Measurements from ENCODE around the gene COL4A1.

COL4A1 gene

DNA sequence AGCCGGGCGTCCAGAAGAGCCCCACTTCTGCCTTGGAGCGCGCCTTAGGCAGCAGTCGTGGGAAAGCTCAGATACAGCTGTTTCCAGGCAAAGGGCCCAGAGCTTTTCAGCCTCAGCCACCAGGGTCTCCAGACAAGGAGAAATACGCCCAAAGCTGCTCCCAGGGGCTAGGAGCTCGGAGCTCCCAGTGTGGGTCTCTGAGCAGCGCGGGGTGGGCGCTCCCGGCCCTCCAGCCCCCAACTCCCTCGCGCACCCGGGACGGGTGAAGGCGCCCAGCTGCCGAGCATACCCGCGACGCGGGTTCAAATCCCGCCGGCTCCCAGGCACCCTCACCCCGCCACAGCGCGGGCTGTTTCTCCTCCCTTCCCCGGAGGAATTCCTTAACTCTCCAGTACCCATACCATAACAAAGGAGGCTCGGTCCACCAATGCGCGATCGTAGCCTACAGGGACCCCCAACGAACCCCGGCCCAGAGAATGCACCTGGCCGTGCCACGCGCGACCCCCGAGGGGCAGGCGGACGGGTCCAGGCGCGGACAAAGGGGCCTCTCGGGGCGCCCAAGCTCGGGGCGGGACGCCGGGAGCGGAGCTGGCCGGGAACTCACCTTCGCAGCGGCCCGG, 507 bp downstream of the COL4A1 start:
- no peak for DNase-seq

DNA sequence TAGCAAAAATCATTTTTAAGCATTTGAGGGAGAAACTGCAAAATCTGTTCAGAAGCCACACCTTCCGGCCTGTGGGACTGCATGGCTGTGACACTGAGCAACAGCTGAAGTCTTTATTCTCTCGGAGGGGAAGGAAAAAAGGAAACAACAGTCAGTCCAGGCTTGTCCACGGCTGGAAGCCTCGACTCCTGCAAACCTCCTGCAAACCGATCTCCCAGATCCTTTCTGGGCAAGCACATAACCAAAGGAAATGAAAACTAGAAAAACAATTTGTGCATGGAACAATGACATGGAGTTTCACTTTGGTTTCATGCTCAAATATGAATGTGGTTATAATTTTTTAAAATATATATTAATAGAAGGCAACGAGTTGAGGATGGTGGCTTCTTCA, 1.0 kb downstream of the COL4A1 start:
- DNase-seq, result no peak

DNA sequence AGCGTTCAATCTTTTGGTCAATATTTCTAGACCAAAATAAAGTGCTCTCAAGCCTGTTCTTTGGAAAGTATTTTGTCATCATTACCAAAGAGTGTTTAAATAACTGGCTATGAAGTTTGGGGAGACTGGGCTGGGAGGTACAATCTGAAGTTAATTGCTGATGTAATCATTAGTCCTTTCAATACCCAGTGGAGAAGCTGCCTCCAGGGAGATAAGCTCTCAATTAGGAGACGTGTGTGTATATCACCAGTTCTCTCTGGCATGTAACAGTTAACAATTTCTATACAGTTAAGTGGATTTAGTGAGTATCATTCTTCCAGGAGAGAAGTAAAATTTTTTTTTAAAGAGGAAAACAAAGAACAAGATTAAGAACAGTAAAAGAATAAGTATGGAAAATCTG, 1.4 kb downstream of the COL4A1 start:
- no peak for DNase-seq

DNA sequence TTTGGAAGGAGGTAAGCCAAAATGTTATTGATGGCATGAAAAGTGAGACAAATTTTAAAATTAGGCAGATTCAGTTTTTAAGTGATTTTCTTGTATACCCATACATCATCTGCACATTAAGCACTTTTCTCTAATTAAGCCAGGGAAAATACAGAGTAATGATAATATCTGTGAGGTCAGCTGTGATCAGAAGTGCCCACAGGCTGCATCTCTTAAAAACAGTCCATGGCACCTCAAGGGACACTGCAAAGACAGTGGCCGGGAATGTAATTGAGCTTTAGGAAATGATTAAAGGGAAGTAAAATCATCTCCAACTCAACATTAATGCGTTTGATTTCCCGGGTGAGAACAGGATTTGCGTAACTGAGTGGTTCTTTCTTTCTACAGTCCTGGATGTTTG, 2.0 kb downstream of the COL4A1 start:
- no peak for DNase-seq

DNA sequence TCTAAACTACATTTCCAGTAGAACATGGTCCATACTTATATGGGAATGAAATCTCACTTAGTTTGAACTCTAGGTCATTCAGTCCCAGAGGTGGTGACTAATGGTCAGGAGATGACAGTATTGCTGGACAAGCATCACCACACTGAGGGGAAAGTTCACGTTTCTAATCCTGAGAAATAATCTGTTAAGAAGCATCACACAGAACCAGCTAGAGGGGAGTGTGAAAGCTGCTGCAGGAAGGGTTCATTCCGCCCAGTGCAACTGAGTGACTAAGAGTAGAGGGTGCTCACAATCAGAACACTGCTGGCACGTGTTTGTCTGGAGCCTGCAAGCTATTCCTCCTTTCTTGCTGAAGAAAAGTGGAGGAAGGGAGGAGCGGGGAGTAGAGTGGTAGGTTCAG, 2.7 kb downstream of the COL4A1 start:
- DNase-seq, result no peak

DNA sequence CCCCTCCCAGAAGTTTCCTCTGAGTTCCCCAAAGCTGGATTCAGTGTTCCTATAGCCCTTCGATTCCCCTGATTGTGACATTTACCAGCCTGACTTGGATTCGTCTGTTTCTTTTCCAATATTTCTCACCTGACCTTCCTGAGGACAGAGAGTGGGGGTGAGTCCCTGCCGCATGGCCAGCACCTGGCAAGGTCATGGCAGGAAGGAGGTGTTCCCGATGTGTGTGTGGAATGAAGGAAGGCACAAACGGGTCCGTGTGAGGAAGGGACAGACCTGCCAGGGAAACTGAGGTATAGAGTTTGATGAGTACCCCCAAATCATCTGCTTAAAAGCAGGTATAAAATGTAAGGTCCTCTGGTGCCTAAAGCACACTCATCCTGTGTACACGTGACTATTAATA, 3.3 kb downstream of the COL4A1 start:
- no peak for DNase-seq

DNA sequence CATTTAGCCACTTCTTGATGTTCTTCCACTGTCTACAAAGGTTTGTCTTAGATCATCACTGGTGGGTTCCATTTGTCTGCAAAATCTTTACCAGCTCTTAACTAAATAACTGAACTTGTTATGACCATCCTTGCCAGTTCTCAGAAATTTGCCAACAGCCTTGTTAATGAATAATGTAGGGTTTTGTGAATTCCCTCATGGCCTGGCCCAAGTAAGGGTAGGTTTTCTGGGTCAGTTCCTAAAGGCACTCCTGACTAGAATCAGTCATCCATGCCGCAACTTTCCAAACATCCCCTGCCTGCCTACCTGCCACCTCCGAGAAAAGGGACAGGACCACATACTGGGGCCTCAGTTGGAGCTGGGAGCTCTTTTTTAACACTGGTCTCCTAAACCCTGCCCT, 4.0 kb downstream of the COL4A1 start:
- no peak for DNase-seq

DNA sequence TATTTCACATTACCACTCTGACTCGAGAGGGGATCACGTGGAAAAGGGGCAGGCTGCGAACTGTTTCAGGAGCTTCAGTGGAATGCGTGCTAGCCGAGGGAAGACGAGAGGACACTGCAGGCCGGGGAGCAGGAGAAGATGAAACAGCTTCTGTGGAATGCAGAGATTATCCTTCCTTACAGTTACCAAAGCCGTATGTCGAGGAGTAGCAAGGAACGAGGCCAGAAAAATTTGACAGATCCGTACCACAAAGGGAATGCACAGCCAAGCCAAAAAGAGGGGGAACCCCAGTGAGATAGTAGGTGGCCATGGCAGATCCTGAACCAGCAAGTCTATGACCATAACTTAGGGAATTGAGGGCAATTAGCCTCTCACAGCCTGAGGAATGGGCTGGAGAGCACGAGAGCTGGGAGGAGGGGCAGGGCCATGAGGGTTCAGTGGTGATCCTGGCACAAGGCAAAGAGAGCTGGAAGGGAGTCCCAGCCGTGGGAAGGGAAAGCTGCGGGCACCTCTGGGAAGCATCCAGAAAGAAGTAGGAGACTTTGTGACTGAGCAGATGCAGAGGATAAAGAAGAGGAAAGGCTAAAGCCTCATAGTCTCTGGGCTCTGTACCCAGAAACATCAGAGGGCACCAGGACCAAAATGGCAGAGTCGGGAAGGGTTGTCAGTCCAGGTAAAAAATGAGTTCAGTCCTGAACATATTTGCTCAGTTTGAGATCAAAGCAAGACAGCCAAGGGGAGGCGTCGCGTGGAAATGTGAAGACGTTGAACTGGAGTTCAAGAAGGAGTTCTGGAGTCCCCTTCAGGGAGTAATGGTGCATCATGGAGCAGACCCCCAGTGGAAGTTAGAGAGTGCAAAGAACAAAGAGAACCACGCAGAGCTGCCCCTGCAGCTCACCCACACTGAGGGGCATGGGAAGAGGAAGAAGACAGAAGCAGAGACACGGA, 5.1 kb downstream of the COL4A1 start:
- no peak for DNase-seq

DNA sequence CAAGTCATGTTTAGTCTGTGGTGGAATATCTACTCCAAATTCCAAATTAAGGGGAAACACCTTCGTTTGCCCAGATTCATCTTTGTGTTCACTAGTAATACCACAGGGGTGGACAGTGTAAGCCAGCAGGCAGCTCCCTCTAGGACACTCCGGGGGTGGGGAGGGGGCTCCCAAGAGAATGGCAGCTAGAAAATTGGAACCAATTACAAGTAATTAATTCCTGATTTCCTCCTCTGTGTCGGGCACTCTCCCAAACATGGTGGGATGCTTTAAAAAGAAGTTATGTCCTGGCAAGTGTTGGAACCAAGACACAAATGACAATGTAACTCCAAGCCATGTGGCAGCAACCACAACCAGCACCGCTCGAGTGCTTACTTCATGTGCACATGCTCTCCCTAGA, 5.9 kb downstream of the COL4A1 start:
- no peak for DNase-seq

DNA sequence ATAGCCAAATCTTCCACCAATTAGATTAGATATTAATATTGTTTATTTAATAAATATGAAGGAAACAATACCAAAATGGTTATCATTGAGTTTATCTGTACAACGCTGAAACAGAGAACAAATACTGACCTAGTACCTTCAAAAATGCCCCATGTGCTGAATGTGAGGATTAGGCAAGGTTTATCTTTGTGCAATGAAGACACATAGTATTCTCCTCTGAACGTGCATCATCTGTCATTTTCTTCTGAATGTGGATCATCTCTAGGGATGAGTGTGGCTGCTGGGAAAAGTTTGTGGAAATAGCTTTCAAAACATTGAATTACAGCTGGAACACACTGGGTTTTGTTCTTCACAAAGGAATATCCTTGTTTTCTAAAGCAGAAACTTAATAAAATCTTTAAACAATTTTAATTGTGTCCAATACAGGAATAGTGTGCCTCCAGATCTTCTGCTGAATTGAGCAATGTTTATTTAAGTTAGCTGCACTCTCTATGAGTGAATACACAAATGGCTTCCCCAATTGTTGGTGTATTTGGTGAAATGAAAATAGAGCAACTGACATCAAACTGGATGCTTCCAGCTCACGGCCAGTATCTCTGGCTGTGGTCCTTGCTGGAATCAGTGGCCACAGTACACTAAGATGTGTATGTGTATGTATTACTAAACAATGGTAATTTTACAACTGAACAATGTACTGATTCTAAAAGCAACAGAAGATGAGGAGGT, 6.7 kb downstream of the COL4A1 start:
- DNase-seq, result no peak

DNA sequence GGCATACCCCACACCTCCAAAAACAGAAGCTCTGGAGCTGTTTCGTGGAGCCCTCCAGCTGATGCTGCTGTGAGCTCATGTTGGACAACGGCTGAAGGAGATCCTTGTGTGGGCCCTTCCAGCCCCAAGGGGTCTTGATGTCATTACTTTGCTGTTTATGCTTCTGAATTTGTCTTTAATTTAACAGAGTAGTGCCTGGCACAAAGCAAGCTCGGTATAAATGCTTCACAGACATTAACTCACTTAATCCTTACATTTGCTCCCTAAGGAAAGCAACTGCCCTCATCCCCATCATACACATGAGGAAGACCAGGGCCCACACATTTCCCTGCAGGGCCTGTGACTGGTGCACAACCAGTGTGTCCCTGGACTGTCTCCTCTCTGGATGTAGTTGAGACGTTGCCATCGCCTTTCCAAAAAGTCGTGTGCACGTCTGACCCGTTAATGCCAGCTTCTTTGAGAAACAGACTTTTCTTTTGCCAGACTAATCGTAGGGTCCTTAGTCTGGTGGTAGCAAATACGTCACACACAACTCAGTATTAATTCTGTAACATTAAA, 7.6 kb downstream of the COL4A1 start:
- DNase-seq, result no peak

DNA sequence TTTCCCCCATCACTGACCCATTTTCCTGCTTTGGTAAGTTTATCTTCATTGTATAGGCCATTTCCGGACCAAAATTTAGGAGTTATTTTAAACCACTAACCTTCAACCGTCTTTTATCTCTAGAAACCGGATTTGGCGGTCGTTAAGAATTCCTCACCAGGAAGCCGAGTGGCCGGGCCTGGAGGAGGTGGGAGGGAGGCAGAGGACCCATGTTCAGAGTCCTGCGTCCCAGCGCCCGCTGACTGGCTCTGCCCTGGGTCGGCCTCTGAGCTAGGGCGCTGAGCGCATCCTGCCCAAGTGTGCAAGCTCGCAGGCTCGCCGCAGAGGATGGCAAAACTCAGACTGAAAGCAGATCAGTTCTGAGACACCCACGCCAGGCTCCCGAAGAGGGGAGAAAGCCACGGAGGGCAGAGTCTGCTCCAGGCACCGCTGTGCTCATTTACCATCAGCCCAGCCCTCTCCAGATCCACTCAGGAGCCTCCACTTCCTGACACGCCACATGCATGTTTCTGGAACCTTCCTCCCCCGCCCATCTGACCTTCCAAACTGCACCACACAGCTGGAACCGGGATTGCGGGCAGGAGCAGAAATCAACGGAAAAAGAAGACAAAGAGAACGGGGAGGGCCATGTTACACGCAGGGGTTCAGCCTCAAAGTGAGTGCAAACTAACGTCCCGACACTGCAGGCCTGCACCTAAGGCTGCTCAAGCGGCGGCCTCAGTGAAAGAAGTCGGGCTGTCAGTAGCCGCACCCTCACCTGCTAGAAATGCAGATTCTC, 8.3 kb downstream of the COL4A1 start:
- DNase-seq, result no peak

DNA sequence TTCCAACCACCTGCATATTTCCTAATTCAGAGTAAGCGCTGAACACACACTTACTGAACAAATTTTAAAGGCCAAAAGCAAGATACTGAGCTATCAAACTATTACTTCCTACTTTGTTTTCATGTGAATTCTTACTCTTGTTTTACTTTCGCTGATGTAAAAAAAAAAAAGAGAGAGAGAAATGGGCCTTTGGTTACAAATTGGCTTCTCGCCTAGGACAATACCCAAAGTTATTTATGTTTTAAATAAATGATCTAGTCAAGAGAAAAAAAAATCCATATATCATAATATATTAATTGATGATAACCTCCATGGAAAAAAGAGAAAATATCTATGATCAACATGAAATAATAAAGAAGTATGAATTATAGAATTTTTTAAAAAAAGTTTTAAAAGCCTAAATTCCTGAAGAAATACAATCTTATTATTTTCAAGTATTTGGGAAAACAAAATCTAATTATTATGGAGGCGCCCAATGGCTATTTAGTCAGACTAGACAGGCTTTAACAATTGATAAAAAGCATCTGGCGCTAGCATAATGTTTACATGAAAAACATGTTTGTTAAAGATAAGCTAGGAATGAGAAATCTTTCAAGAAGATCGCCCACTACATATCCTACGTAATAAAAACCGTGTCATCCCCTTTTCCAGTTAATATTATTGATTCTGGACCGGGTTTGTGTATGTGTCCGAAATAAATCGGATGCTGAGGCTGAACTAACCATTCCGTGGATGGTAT, 9.0 kb downstream of the COL4A1 start:
- DNase-seq, result no peak

DNA sequence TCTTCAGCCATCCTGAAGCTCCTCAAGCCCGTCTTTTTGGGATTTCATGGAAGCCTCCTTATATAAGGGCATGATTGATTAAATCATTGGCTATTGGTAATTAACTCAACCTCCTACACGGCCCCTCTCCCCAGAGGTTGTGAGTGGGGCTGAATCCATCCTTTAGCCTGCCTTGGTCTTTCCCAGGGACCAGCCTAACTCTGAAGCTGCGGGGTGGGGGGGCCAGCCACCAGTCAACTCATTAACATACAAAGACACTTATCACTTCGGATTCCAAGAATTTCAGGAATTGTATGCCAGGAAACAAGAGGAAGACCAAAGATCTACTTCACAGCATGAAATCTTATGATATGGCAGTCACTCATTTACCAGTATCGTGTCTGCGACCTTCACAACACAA, 9.9 kb downstream of the COL4A1 start:
- no peak for DNase-seq

DNA sequence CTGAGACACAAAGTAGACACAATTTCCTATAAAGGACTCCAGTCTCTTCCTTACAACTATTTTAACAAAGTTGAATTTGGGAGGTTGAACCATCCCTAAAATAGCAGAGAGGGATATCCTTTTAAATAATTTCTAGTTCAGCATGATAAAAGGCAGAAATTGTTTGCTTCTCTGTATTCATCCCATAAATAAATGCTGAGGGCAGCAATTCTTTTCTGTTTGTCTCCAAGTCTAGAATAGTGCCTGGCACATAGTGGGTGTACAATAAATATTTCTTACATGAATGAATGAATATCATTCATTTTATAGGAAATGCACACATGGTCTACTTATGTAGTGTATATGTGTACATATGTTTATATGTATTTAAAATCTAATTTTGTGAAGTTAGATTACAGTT, 12.3 kb downstream of the COL4A1 start:
- no peak for DNase-seq

DNA sequence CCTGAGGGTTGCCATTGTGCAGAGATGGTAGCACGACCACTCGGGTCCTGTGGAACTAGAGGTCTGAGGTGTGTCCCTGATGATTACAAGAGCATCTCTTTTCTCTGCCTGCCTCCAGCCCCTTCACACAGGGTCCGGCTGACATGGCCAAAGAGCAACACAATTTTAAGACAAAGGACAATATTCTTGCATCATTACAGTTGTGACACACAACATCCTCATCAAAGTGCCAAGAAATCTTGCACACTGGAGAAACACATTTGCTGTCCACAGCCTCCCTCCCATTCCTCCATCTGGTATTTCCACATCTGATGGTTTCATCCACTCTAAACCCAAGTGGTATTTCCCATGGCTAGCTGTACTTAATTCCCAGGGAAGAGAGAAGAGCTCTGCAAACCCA, 12.8 kb downstream of the COL4A1 start:
- DNase-seq, result no peak

DNA sequence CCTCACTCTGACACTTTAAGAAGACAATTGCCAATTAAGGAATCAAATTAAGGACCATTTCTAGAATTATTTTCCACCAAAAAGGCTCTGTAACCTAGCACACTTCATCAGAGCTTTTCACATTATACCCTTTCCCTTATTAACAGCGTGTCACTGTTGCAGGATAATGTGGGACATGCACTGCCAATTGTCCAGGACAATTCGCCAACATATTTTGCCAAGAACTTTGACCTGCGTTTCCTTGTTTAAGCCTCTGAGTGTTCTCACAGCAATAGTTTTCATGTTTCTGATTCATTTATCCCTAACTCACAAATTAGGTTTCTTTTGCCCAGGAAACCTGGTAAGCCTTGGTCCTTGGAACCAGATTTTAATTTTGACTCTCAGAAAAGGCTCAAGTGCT, 13.3 kb downstream of the COL4A1 start:
- DNase-seq, result no peak

DNA sequence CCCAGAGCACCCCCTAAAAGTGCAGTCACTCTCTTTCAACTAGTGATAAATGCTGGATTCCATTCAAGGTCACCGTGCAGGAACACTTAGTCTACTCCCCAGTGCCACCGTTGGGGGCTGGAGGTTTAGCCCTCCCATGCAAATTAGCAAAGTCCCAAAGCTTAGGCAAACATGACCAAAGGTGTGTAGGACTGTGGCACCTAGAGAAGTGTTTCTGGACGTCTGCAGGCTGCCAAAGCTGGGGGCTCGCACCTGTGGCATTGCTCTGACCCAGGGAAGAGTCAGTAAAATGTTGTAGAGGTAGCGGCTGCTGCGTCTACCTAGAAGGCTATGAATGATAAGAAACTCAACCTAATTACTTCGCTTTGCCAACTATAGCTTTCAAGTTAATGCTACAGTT, 13.9 kb downstream of the COL4A1 start:
- no peak for DNase-seq

DNA sequence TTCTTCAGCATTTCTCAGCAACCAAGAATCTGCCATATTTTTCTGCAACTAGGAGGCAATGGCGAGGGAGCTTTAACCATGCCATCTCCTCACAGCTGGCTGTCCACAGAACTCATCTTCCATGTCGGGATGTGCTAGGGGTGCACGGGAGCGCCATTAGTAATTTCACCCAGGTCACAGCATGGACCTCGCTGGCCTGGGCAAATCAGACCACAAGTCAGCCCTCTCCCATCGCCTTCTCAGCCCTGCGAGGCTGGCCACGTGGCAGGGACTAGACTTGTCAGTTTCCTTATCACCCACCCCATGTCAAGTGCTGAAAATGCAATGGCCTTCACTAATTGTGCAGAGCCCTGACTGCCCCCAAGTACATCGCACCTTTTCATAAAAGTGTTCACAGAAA, 15.7 kb downstream of the COL4A1 start:
- DNase-seq, result no peak

DNA sequence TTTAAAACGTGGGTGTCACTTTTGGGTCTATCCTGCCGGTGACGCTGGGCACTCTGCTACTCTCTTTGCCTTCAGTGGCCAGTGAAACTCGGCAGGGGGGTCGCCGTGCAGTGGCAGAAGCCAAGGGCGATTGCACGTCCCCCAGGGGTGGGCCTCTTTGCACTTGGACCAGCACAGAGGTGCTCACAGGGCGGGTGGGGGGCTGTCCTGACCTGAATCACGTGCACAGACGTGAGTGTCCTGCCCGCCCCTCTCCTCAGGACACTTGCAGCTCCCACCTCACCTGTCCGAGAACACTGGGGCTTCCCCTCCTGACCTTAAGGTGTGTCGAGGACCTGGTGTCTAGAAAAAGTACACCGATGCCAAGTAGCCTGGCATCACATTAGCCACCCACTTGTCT, 16.1 kb downstream of the COL4A1 start:
- no peak for DNase-seq

DNA sequence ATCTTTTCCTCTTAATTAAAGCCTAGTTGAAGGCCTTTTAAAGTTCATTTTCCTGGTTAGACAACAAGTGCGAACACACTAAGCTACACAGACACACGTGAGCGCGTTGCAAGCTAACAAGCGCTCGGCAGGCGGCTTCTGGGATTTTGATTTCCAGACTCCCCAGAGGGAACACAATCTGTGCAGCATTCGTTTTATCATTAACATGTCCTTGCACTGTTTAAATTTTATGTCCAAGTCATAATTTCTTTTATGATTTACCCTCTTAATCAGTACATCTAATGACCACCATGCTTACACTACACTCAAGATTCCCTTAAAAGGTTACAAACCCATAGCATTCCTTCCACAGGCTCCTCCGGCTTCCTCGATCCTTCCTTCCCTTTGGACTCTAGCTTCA, 16.8 kb downstream of the COL4A1 start:
- DNase-seq, result no peak

DNA sequence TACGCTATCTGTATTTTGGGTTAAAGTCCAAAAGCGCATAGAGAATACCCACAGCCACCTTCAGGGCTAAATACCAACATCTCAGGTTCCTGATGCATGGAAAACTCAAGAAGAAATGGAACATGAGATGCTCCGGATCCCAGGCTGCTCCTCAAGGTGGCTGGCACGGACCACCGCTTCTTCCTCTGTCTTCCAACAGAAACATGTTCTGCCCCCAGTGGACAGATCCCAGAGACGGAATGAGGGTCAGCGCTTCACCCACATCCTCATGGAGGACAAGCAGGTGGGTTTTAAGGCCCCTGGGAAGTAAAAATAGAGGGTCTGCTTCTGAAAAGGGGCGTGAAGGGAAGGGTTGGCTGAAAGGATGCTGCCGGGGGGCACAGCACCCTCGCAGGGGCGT, 17.3 kb downstream of the COL4A1 start:
- DNase-seq, result no peak

Measured in activated naive CD4-positive, alpha-beta T cell treated with anti-CD3 and anti-CD28 coated beads, Interleukin-2, amount 50 U/mL, for 16 hours (primary cell).